OCI-LY1 (cell line): ENCODE measurements around the gene UNC119B.

Experiments used
- H2AFZ ChIP-seq: fragments of 200-600 bp; sonication (generic), shearing (Covaris generic); 2 replicates; pipeline ENCODE4 v1.6.0; 2014; ENCODE audit warnings: antibody characterized with exemption, mild to moderate bottlenecking, low read length
- H3F3A ChIP-seq: fragments of 200-600 bp; sonication (generic), shearing (Covaris generic); 2 replicates; pipeline ENCODE4 v1.6.0; 2014; ENCODE audit warnings: mild to moderate bottlenecking, antibody characterized with exemption, low read length, moderate library complexity; ENCODE audit not compliant: insufficient read depth
- H3K27ac ChIP-seq: fragments of 200-600 bp; sonication (generic); 2 replicates; pipeline ENCODE4 v1.5.1; 2014; ENCODE audit warnings: low read length, mixed run types, mild to moderate bottlenecking, low read depth; ENCODE audit not compliant: poor library complexity, severe bottlenecking
- H3K27me3 ChIP-seq: fragments of 200-600 bp; sonication (generic); 2 replicates; pipeline ENCODE4 v1.6.0; 2014; ENCODE audit warnings: antibody characterized with exemption, mild to moderate bottlenecking, low read length, moderate library complexity; ENCODE audit not compliant: insufficient read depth
- H3K36me3 ChIP-seq: fragments of 200-600 bp; sonication (generic); 2 replicates; pipeline ENCODE4 v1.6.1; 2014; ENCODE audit warnings: mild to moderate bottlenecking, antibody characterized with exemption, low read length, moderate library complexity, mixed read lengths; ENCODE audit not compliant: insufficient read depth
- H3K4me1 ChIP-seq: fragments of 200-600 bp; sonication (generic); 2 replicates; pipeline ENCODE4 v1.5.1; 2014; ENCODE audit warnings: mild to moderate bottlenecking, low read length, moderate library complexity; ENCODE audit not compliant: insufficient read depth, severe bottlenecking
- H3K4me2 ChIP-seq: fragments of 200-600 bp; sonication (generic), shearing (Covaris generic); 2 replicates; pipeline ENCODE4 v1.6.1; 2014; ENCODE audit warnings: low read length
- H3K4me3 ChIP-seq: fragments of 200-600 bp; sonication (generic); 2 replicates; pipeline ENCODE4 v1.5.1; 2014; ENCODE audit warnings: low read length, low read depth, mild to moderate bottlenecking, mixed read lengths; ENCODE audit not compliant: poor library complexity, severe bottlenecking
- H3K79me2 ChIP-seq: fragments of 200-600 bp; shearing (Covaris generic); 2 replicates; pipeline ENCODE4 v1.6.1; 2016; ENCODE audit warnings: mixed run types, low read length, mixed read lengths; ENCODE audit not compliant: insufficient read depth
- H3K9ac ChIP-seq: fragments of 200-600 bp; sonication (generic), shearing (Covaris generic); 2 replicates; pipeline ENCODE4 v1.6.1; 2014; ENCODE audit warnings: mild to moderate bottlenecking, low read length, mixed read lengths
- H3K9me2 ChIP-seq: fragments of 200-600 bp; sonication (generic), shearing (Covaris generic); 2 replicates; pipeline ENCODE4 v1.6.1; 2014; ENCODE audit warnings: low read depth, mild to moderate bottlenecking, low read length, mixed read lengths
- H3K9me3 ChIP-seq: fragments of 200-600 bp; shearing (Covaris generic); 2 replicates; pipeline ENCODE4 v1.6.1; 2014; ENCODE audit warnings: low read length, mixed read lengths
- H4K20me1 ChIP-seq: fragments of 200-600 bp; sonication (generic), shearing (Covaris generic); 2 replicates; pipeline ENCODE4 v1.6.0; 2016; ENCODE audit warnings: mild to moderate bottlenecking, low read length; ENCODE audit not compliant: insufficient read depth
- CTCF ChIP-seq: fragments of 200-600 bp; sonication (generic), shearing (Covaris generic); IDR thresholded peaks from 2 replicates; pipeline ENCODE4 v1.5.1; 2017; ENCODE audit warnings: mild to moderate bottlenecking, antibody characterized with exemption, low read length, moderate library complexity, mixed read lengths
- EZH2 ChIP-seq: fragments of 200-600 bp; sonication (generic), shearing (Covaris generic); IDR thresholded peaks from 2 replicates; pipeline ENCODE4 v1.8.0; 2017; ENCODE audit warnings: borderline replicate concordance, mixed run types, mild to moderate bottlenecking, antibody characterized with exemption, low read length, moderate library complexity, mixed read lengths

Gene UNC119B

GRCh38 chr12:120680165-120680738, 30.0 kb upstream of the UNC119B start:
- H3K36me3 ChIP-seq: no peaks in the 10 kb centered on the region
- no peak for TF ChIP-seq EZH2
- TF ChIP-seq CTCF: no peak
- no peaks in the 10 kb centered on the region for H3K9me2 ChIP-seq
- H4K20me1 ChIP-seq: no peaks in the 10 kb centered on the region
- no peak overlapping the region for H3K27ac ChIP-seq
- no peak overlapping the region for H3K4me2 ChIP-seq
- no peaks in the 10 kb centered on the region; the same call in 1 of the 2 replicates for H3K27me3 ChIP-seq
- peaks cover 9% of the 10 kb centered on the region for H3K4me1 ChIP-seq
- no peaks in the 10 kb centered on the region for H3F3A ChIP-seq
- H3K4me3 ChIP-seq: no peak overlapping the region
- no peak overlapping the region for H2AFZ ChIP-seq
- no peak overlapping the region for H3K9ac ChIP-seq
- H3K79me2 ChIP-seq: no peaks in the 10 kb centered on the region
- H3K9me3 ChIP-seq: no peaks in the 10 kb centered on the region

- H3K79me2 ChIP-seq: peaks cover 22% of the 10 kb centered on the region
- H3K9ac ChIP-seq: 0 out of 2 replicates have a peak overlapping the region, but pooled peaks have one; percentile 6
- peak overlapping the region; percentile 89 for H3K27ac ChIP-seq
- H3K9me3 ChIP-seq: no peaks in the 10 kb centered on the region
- H3K4me1 ChIP-seq: peaks cover 33% of the 10 kb centered on the region
- H3K27me3 ChIP-seq: no peaks in the 10 kb centered on the region
- H3K9me2 ChIP-seq: no peaks in the 10 kb centered on the region
- 0 out of 2 replicates have a peak overlapping the region, but pooled peaks have one; percentile 50 for H2AFZ ChIP-seq
- TF ChIP-seq EZH2: no peak
- TF ChIP-seq CTCF: no peak
- H3F3A ChIP-seq: 0 out of 2 replicates have a peak, but pooled peaks cover 4% of the 10 kb centered on the region
- no peak overlapping the region for H3K4me3 ChIP-seq
- H4K20me1 ChIP-seq: no peaks in the 10 kb centered on the region
- H3K36me3 ChIP-seq: no peaks in the 10 kb centered on the region
- H3K4me2 ChIP-seq: no peak overlapping the region
Observed at GRCh38 chr12:120684523-120684932, 25.7 kb upstream of the UNC119B start.

DNA sequence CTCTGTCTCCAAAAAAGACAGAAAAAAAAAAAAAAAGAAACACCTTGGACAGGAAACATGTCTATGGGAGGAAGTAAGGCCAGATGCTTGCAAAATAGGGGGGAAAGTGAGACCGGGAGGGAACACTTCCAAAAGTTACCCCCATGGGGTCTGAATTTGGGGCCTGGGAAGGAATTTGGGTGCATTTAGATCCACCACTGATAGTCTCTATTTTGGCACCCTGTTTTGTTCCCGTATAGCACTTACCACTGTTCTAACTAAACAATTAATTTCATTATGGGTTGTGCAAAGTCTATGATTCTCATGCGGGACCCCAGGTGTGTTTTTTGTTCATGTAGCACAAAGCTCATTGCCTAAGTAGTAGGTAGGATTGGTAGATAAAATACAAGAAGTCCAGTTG, 24.7 kb upstream of the UNC119B start:
- Histone ChIP-seq H3K27ac (peak overlapping the region; percentile 89), H2AFZ (peak overlapping the region; percentile 53; the same call in 1 of the 2 replicates), H3K4me3 (peak overlapping the region; percentile 72), H3F3A (0 out of 2 replicates have a peak, but pooled peaks cover 4% of the 10 kb centered on the region), H3K9me2 (no peaks in the 10 kb centered on the region), H3K9me3 (no peaks in the 10 kb centered on the region), H3K4me2 (peak overlapping the region; percentile 80), H3K27me3 (no peaks in the 10 kb centered on the region), H3K36me3 (no peaks in the 10 kb centered on the region), H3K9ac (peak overlapping the region; percentile 69; the same call in 1 of the 2 replicates), H3K4me1 (peaks cover 35% of the 10 kb centered on the region), H4K20me1 (no peaks in the 10 kb centered on the region), H3K79me2 (peaks cover 32% of the 10 kb centered on the region)
- TF ChIP-seq CTCF: no peak
- no peak for TF ChIP-seq EZH2
